Measurements from ENCODE around the gene EMILIN1. TPM values are rescaled to one million over a fixed set of nuclear protein-coding genes. Genes with fewer than 3 reads are reported as not detected.
A peak's percentile ranks its signal among the peaks of the same experiment; 100 is the strongest.

The EMILIN1 gene
- total and polyA plus RNA-seq, 2 donors (not counting 3 experiments of a cell fraction or from before 2014, with no cell fraction given): 11.7 to 16.6 TPM

DNA sequence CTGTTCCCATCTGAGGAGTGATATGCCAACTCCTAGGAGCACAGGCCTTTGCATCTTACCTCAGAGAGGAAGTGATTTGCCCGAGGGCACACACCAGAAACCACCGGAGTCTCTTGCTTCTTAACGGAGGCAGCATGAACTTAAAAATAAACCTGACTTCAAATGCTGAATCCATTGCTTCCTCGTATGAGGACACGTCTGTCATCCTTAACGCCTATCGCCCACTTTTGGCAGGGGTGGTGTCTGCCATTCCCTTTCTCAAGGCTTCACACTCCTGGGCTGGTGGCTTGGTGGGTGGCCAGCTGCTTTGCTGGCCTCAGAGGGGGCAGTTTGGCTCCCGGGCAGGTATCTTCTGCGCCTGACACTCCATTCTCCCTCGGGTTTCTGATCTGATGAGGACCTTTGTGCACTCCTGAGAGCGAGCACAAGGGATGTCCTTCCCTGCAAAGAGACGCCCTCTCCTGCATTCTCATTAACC lies 57.1 kb downstream of the EMILIN1 start:
- Histone ChIP-seq H3K9ac (replicated peaks; ENCODE audit: extremely low read depth, insufficient read depth, low read length) (no peak overlapping the region), H3K9me3 (replicated peaks; ENCODE audit: control insufficient read depth, insufficient read depth, low read length) (no peaks in the 10 kb centered on the region), H3K79me2 (ENCODE audit: control insufficient read depth, insufficient read depth, low read length) (peaks cover 18% of the 10 kb centered on the region), H3K4me1 (ENCODE audit: control insufficient read depth, extremely low read depth, insufficient read depth, low read length) (peaks cover 10% of the 10 kb centered on the region), H4K20me1 (replicated peaks; ENCODE audit: control insufficient read depth, extremely low read depth, insufficient read depth, low read length) (no peaks in the 10 kb centered on the region), H2AFZ (ENCODE audit: low read depth, low read length) (peak overlapping the region; percentile 81), H3K4me3 (replicated peaks in 1 of 3; ENCODE audit: insufficient read depth in 1 of 3, low read depth in 1 of 3, low read length in 3 of 3) (no peak overlapping the region), H3K27me3 (ENCODE audit: control insufficient read depth in 2 of 2, insufficient read depth in 2 of 2, low read length in 2 of 2) (no peaks in the 10 kb centered on the region), H3K4me2 (ENCODE audit: insufficient read depth, low read length) (no peak overlapping the region), H3K36me3 (ENCODE audit: control insufficient read depth in 2 of 2, extremely low read depth in 1 of 2, insufficient read depth in 2 of 2, low read length in 2 of 2) (peaks cover 6 to 23% of the 10 kb centered on the region in 2 experiments), H3K9me1 (replicated peaks; ENCODE audit: control insufficient read depth, extremely low read depth, insufficient read depth, low read length) (no peaks in the 10 kb centered on the region), H3K27ac (ENCODE audit: insufficient read depth, low read depth, low read length) (no peak overlapping the region)
- ChIA-PET POLR2A (interaction anchor here (1.9 kb wide), 1 partner anchor 12 kb away, joined by 7 read pairs; the partner anchor contains the start of gene ABHD1), CTCF (interaction anchor here (1.3 to 2.1 kb wide), 4 partner anchors 13 to 129 kb away, joined by 3 to 12 read pairs (median 4); partner anchors contain the start of gene TCF23)
- dilution Hi-C loops (cut with MboI; ENCODE audit: extremely low pct_ligation_motif_present, low sequenced_read_pairs): no loop called here
- no TSS peak for BruUV-seq (replicated peaks)
- DNase-seq (ENCODE audit: low read depth, low spot score) (no peak), FAIRE-seq (no peak)
- TF ChIP-seq EZH2 (IDR thresholded peaks at IDR 0.05; ENCODE audit: borderline replicate concordance, low read depth, low read length, severe bottlenecking): no peak
- TF ChIP-seq POLR2A (IDR thresholded peaks at IDR 0.05; ENCODE audit: low read depth, low read length): no peak
- TF ChIP-seq FOS (IDR thresholded peaks at IDR 0.05; ENCODE audit: borderline replicate concordance, insufficient read depth, low read length): no peak
- no peak for TF ChIP-seq MYC (IDR thresholded peaks at IDR 0.05; ENCODE audit: low read depth, low read length)
- TF ChIP-seq MAX (IDR thresholded peaks at IDR 0.05; ENCODE audit: insufficient read depth, insufficient read length): no peak
- no peak for TF ChIP-seq JUN (IDR thresholded peaks at IDR 0.05; ENCODE audit: borderline replicate concordance, insufficient read depth, insufficient read length, low read depth)
- TF ChIP-seq GATA2 (IDR thresholded peaks at IDR 0.05; ENCODE audit: insufficient read depth, insufficient read length, low read depth, low read length): no peak
- no peak for TF ChIP-seq CTCF (IDR thresholded peaks at IDR 0.05; ENCODE audit: extremely low read depth in 1 of 2, insufficient read depth in 1 of 2, low read depth in 1 of 2, low read length in 2 of 2)
- TF ChIP-seq POLR2AphosphoS5 (IDR thresholded peaks at IDR 0.05; ENCODE audit: insufficient read depth, low read depth, low read length): no peak
- intact Hi-C loops (cut with micrococcal nuclease): no loop called here

Other genes with a start within 250 kb of the EMILIN1 start
- not detected in 2 replicates for gene DPYSL5, start 230.5 kb upstream of the EMILIN1 start, total RNA-seq
- not detected in 2 replicates for gene DPYSL5, start 230.5 kb upstream of the EMILIN1 start, polyA plus RNA-seq
- gene MAPRE3, start 108.0 kb upstream of the EMILIN1 start, total RNA-seq: 5.0 and 6.1 TPM in 2 replicates
- gene MAPRE3, start 108.0 kb upstream of the EMILIN1 start, polyA plus RNA-seq: 4.4 and 6.7 TPM in 2 replicates
- 107 and 109 TPM in 2 replicates for gene TMEM214, start 45.6 kb upstream of the EMILIN1 start, total RNA-seq
- 163 and 187 TPM in 2 replicates for gene TMEM214, start 45.6 kb upstream of the EMILIN1 start, polyA plus RNA-seq
- gene AGBL5, start 26.9 kb upstream of the EMILIN1 start, total RNA-seq: 27.5 and 28.2 TPM in 2 replicates
- gene AGBL5, start 26.9 kb upstream of the EMILIN1 start, polyA plus RNA-seq: 40.4 and 41.9 TPM in 2 replicates
- gene OST4, start 7.0 kb upstream of the EMILIN1 start, total RNA-seq: 415 TPM in 2 replicates
- 1,189 and 2,226 TPM in 2 replicates for gene OST4, start 7.0 kb upstream of the EMILIN1 start, polyA plus RNA-seq
- gene KHK, start 8.2 kb downstream of the EMILIN1 start, total RNA-seq: 3.7 and 4.4 TPM in 2 replicates
- 2.4 and 2.9 TPM in 2 replicates for gene KHK, start 8.2 kb downstream of the EMILIN1 start, polyA plus RNA-seq
- 4.0 and 5.8 TPM in 2 replicates for gene CGREF1, start 40.5 kb downstream of the EMILIN1 start, total RNA-seq
- gene CGREF1, start 40.5 kb downstream of the EMILIN1 start, polyA plus RNA-seq: 2.7 and 2.9 TPM in 2 replicates
- not detected in 2 replicates for gene ABHD1, start 45.2 kb downstream of the EMILIN1 start, total RNA-seq
- 0.07 and 0.41 TPM in 2 replicates for gene ABHD1, start 45.2 kb downstream of the EMILIN1 start, polyA plus RNA-seq
- 45.6 and 47.2 TPM in 2 replicates for gene PREB, start 56.0 kb downstream of the EMILIN1 start, total RNA-seq
- gene PREB, start 56.0 kb downstream of the EMILIN1 start, polyA plus RNA-seq: 73.3 and 73.4 TPM in 2 replicates
- gene PRR30, start 60.8 kb downstream of the EMILIN1 start, total RNA-seq: not detected in 2 replicates
- gene PRR30, start 60.8 kb downstream of the EMILIN1 start, polyA plus RNA-seq: not detected in 2 replicates
- not detected in 2 replicates for gene TCF23, start 70.4 kb downstream of the EMILIN1 start, total RNA-seq
- not detected in 2 replicates for gene TCF23, start 70.4 kb downstream of the EMILIN1 start, polyA plus RNA-seq
- gene ATRAID, start 133.4 kb downstream of the EMILIN1 start, total RNA-seq: 84.3 and 86.6 TPM in 2 replicates
- 280 and 283 TPM in 2 replicates for gene ATRAID, start 133.4 kb downstream of the EMILIN1 start, polyA plus RNA-seq
- gene SLC5A6, start 133.7 kb downstream of the EMILIN1 start, total RNA-seq: 42.7 and 52.0 TPM in 2 replicates
- 76.8 and 92.5 TPM in 2 replicates for gene SLC5A6, start 133.7 kb downstream of the EMILIN1 start, polyA plus RNA-seq
- gene CAD, start 138.8 kb downstream of the EMILIN1 start, total RNA-seq: 81.0 and 91.4 TPM in 2 replicates
- gene CAD, start 138.8 kb downstream of the EMILIN1 start, polyA plus RNA-seq: 60.3 and 66.5 TPM in 2 replicates
- 9.2 and 16.7 TPM in 2 replicates for gene SLC30A3, start 184.4 kb downstream of the EMILIN1 start, total RNA-seq
- gene SLC30A3, start 184.4 kb downstream of the EMILIN1 start, polyA plus RNA-seq: 63.9 and 79.9 TPM in 2 replicates
- gene DNAJC5G, start 196.8 kb downstream of the EMILIN1 start, total RNA-seq: 0.16 and 0.77 TPM in 2 replicates
- gene DNAJC5G, start 196.8 kb downstream of the EMILIN1 start, polyA plus RNA-seq: 1.4 and 1.7 TPM in 2 replicates
- 0.42 and 0.51 TPM in 2 replicates for gene TRIM54, start 203.8 kb downstream of the EMILIN1 start, total RNA-seq
- gene TRIM54, start 203.8 kb downstream of the EMILIN1 start, polyA plus RNA-seq: 1.6 and 1.7 TPM in 2 replicates
- 0.75 TPM in 1 of 2 replicates, not detected in the other for gene UCN, start 229.8 kb downstream of the EMILIN1 start, total RNA-seq
- 1.2 and 1.6 TPM in 2 replicates for gene UCN, start 229.8 kb downstream of the EMILIN1 start, polyA plus RNA-seq
- gene MPV17, start 244.5 kb downstream of the EMILIN1 start, total RNA-seq: 66.5 and 74.7 TPM in 2 replicates
- 260 and 267 TPM in 2 replicates for gene MPV17, start 244.5 kb downstream of the EMILIN1 start, polyA plus RNA-seq

All from endothelial cell of umbilical vein (primary cell).